Activated T-cell treated with anti-CD3 and anti-CD28 coated beads, Interleukin-2, amount 50 U/mL, for 1 hour (primary cell): ENCODE data around the gene NUDT3.
"Not testable (repeated sequence)": the region's sequence is repeated elsewhere in the genome, so short reads cannot be mapped to it uniquely, and the experiment has no call there.

Experiments
- DNase-seq: peaks from one replicate; pipeline ENCODE4 v3.0.0-alpha.2; 2020

NUDT3 gene

GRCh38 chr6:34340906-34341480 lies 51.5 kb downstream of the NUDT3 start:
- no peak for DNase-seq

GRCh38 chr6:34340394-34340793 lies 52.1 kb downstream of the NUDT3 start:
- no peak for DNase-seq

- no peak for DNase-seq
Observed at GRCh38 chr6:34339971-34340370, 52.5 kb downstream of the NUDT3 start.

GRCh38 chr6:34339432-34339831 lies 53.0 kb downstream of the NUDT3 start:
- DNase-seq = no peak

- no peak for DNase-seq
Observed at GRCh38 chr6:34338811-34339210, 53.7 kb downstream of the NUDT3 start.

- DNase-seq = no peak
Observed at GRCh38 chr6:34338377-34338776, 54.1 kb downstream of the NUDT3 start.

GRCh38 chr6:34334796-34335416 lies 57.6 kb downstream of the NUDT3 start:
- DNase-seq = no peak

- DNase-seq = no peak
Observed at GRCh38 chr6:34333858-34334257, 58.6 kb downstream of the NUDT3 start.

GRCh38 chr6:34332251-34333198 lies 59.9 kb downstream of the NUDT3 start:
- no peak for DNase-seq

GRCh38 chr6:34331371-34332050 lies 61.0 kb downstream of the NUDT3 start:
- DNase-seq = no peak

- not testable (repeated sequence) for DNase-seq
Observed at GRCh38 chr6:34329814-34330213, 62.7 kb downstream of the NUDT3 start.

GRCh38 chr6:34328969-34329368 lies 63.5 kb downstream of the NUDT3 start:
- DNase-seq = no peak

- not testable (repeated sequence) for DNase-seq
Observed at GRCh38 chr6:34327313-34328205, 64.9 kb downstream of the NUDT3 start.

- no peak for DNase-seq
Observed at GRCh38 chr6:34325633-34326032, 66.8 kb downstream of the NUDT3 start.

- DNase-seq = no peak
Observed at GRCh38 chr6:34324738-34325444, 67.6 kb downstream of the NUDT3 start.

GRCh38 chr6:34324221-34324620 lies 68.2 kb downstream of the NUDT3 start:
- DNase-seq = not testable (repeated sequence)

GRCh38 chr6:34323300-34323699 lies 69.2 kb downstream of the NUDT3 start:
- DNase-seq = no peak

- DNase-seq = no peak
Observed at GRCh38 chr6:34322732-34323131, 69.7 kb downstream of the NUDT3 start.

- DNase-seq = no peak
Observed at GRCh38 chr6:34321821-34322220, 70.6 kb downstream of the NUDT3 start.

- DNase-seq = no peak
Observed at GRCh38 chr6:34319471-34319885, 73.0 kb downstream of the NUDT3 start.
